Measurements from ENCODE around the gene ZSCAN5A.
"Not testable (repeated sequence)": the region's sequence is repeated elsewhere in the genome, so short reads cannot be mapped to it uniquely, and the experiment has no call there.

The ZSCAN5A gene

GRCh38 chr19:56201973-56202372 is 112.7 kb downstream of the ZSCAN5A start, which contains the start of gene ZSCAN5C:
ZSCAN5C (plus strand) TSS chr19:56202273; CDS start chr19:56205914, 3,641 bp downstream.
- no peak for DNase-seq

GRCh38 chr19:56199687-56200086 is 115.0 kb downstream of the ZSCAN5A start:
- DNase-seq, result no peak

- not testable (repeated sequence) for DNase-seq
Measured at GRCh38 chr19:56197646-56198045, 117.0 kb downstream of the ZSCAN5A start, which contains the start of gene ZSCAN5B. ZSCAN5B (minus strand) TSS chr19:56197783; CDS start chr19:56193052, 4,731 bp downstream.

- DNase-seq, result no peak
Measured at GRCh38 chr19:56193981-56194640, 120.5 kb downstream of the ZSCAN5A start.

- DNase-seq, result no peak
Measured at GRCh38 chr19:56191711-56192110, 122.9 kb downstream of the ZSCAN5A start.

GRCh38 chr19:56191115-56191514 is 123.5 kb downstream of the ZSCAN5A start:
- no peak for DNase-seq

- no peak for DNase-seq
Measured at GRCh38 chr19:56189785-56190184, 124.9 kb downstream of the ZSCAN5A start.

- no peak for DNase-seq
Measured at GRCh38 chr19:56177564-56178243, 136.9 kb downstream of the ZSCAN5A start.

- no peak for DNase-seq
Measured at GRCh38 chr19:56176881-56177280, 137.8 kb downstream of the ZSCAN5A start.

GRCh38 chr19:56176310-56176709 is 138.3 kb downstream of the ZSCAN5A start:
- not testable (repeated sequence) for DNase-seq

GRCh38 chr19:56175861-56176307 is 138.8 kb downstream of the ZSCAN5A start, which contains the start of gene GALP:
GALP (plus strand) TSS chr19:56176008; CDS start chr19:56177109, 1,101 bp downstream.
- not testable (repeated sequence) for DNase-seq

GRCh38 chr19:56174550-56174949 is 140.1 kb downstream of the ZSCAN5A start:
- no peak for DNase-seq

- DNase-seq, result no peak
Measured at GRCh38 chr19:56174086-56174485, 140.6 kb downstream of the ZSCAN5A start.
